ENCODE measurements around the gene KIAA1958.

- no peak for TF ChIP-seq CTCF (conservative IDR thresholded peaks at IDR 0.05; ENCODE audit: low read depth in 2 of 2)
- no peak for TF ChIP-seq EZH2phosphoT487 (IDR thresholded peaks at IDR 0.05; ENCODE audit: unreplicated experiment)
- TF ChIP-seq POLR2AphosphoS5 (IDR thresholded peaks at IDR 0.05; ENCODE audit: low read depth), result no peak
- TF ChIP-seq CREB1 (CRISPR knock-in tag; IDR thresholded peaks at IDR 0.05; ENCODE audit: low read depth), result no peak
- no peak for TF ChIP-seq ZNF331 (CRISPR knock-in tag; IDR thresholded peaks at IDR 0.05; ENCODE audit: low read depth)
- no peak for TF ChIP-seq JUNB (IDR thresholded peaks at IDR 0.05; ENCODE audit: unreplicated experiment)
- TF ChIP-seq REST (IDR thresholded peaks at IDR 0.05; ENCODE audit: unreplicated experiment), result no peak
- TF ChIP-seq EZH2 (IDR thresholded peaks at IDR 0.05; ENCODE audit: low read depth, unreplicated experiment), result no peak
These were observed 59.8 kb downstream of the KIAA1958 start for GRCh38 chr9:112546149-112547012.
